ENCODE data around the gene HRH4. TPM values are rescaled to one million over a fixed set of nuclear protein-coding genes. Genes with fewer than 3 reads are reported as not detected.

The HRH4 gene
- total RNA-seq, 1 experiment from 2014 or later, result 0.16 TPM

GRCh38 chr18:24456549-24456948 is 3.9 kb upstream of the HRH4 start:
- H3K36me3 ChIP-seq, result peaks cover 2% of the 10 kb centered on the region; the same call in 1 of the 2 replicates
- no peak overlapping the region for H3K4me3 ChIP-seq
- no peaks in the 10 kb centered on the region for H3K27me3 ChIP-seq
- no peak for DNase-seq
- H3K9me3 ChIP-seq, result no peaks in the 10 kb centered on the region

GRCh38 chr18:24459772-24460171 is 665 bp upstream of the HRH4 start:
- no peaks in the 10 kb centered on the region for H3K36me3 ChIP-seq
- no peaks in the 10 kb centered on the region for H3K9me3 ChIP-seq
- no peak for DNase-seq
- no peak overlapping the region for H3K4me3 ChIP-seq
- H3K27me3 ChIP-seq, result no peaks in the 10 kb centered on the region

GRCh38 chr18:24461996-24462395 is 1.6 kb downstream of the HRH4 start:
- no peaks in the 10 kb centered on the region for H3K9me3 ChIP-seq
- DNase-seq, result no peak
- no peaks in the 10 kb centered on the region for H3K27me3 ChIP-seq
- H3K4me3 ChIP-seq, result no peak overlapping the region
- no peaks in the 10 kb centered on the region for H3K36me3 ChIP-seq

- no peaks in the 10 kb centered on the region for H3K27me3 ChIP-seq
- no peaks in the 10 kb centered on the region for H3K9me3 ChIP-seq
- DNase-seq, result no peak
- no peak overlapping the region for H3K4me3 ChIP-seq
- H3K36me3 ChIP-seq, result no peaks in the 10 kb centered on the region
Observed at GRCh38 chr18:24462838-24463775, 2.7 kb downstream of the HRH4 start.

GRCh38 chr18:24465486-24465885 is 5.0 kb downstream of the HRH4 start:
- Histone ChIP-seq H3K9me3 (no peaks in the 10 kb centered on the region), H3K27me3 (no peaks in the 10 kb centered on the region)

GRCh38 chr18:24466771-24467170 is 6.3 kb downstream of the HRH4 start:
- no peaks in the 10 kb centered on the region for H3K9me3 ChIP-seq
- DNase-seq, result no peak
- no peaks in the 10 kb centered on the region for H3K27me3 ChIP-seq
- no peaks in the 10 kb centered on the region for H3K36me3 ChIP-seq
- H3K4me3 ChIP-seq, result no peak overlapping the region

More at GRCh38 chr18:24465486-24465885, 5.0 kb downstream of the HRH4 start:
- Histone ChIP-seq H3K4me3 (no peak overlapping the region), H3K36me3 (no peaks in the 10 kb centered on the region)
- DNase-seq, result no peak

GRCh38 chr18:24470022-24470618 is 9.7 kb downstream of the HRH4 start:
- H3K4me3 ChIP-seq, result no peak overlapping the region
- H3K9me3 ChIP-seq, result no peaks in the 10 kb centered on the region
- DNase-seq, result no peak
- no peaks in the 10 kb centered on the region for H3K27me3 ChIP-seq
- H3K36me3 ChIP-seq, result no peaks in the 10 kb centered on the region

GRCh38 chr18:24470805-24471204 is 10.4 kb downstream of the HRH4 start:
- H3K4me3 ChIP-seq, result no peak overlapping the region
- H3K27me3 ChIP-seq, result no peaks in the 10 kb centered on the region
- H3K9me3 ChIP-seq, result no peaks in the 10 kb centered on the region
- no peaks in the 10 kb centered on the region for H3K36me3 ChIP-seq
- DNase-seq, result no peak

GRCh38 chr18:24472591-24472990 is 12.2 kb downstream of the HRH4 start:
- Histone ChIP-seq H3K4me3 (no peak overlapping the region), H3K27me3 (no peaks in the 10 kb centered on the region), H3K9me3 (no peaks in the 10 kb centered on the region), H3K36me3 (no peaks in the 10 kb centered on the region)
- DNase-seq, result no peak

GRCh38 chr18:24474406-24474805 is 14.0 kb downstream of the HRH4 start:
- Histone ChIP-seq H3K36me3 (no peaks in the 10 kb centered on the region), H3K4me3 (no peak overlapping the region), H3K9me3 (no peaks in the 10 kb centered on the region), H3K27me3 (no peaks in the 10 kb centered on the region)
- no peak for DNase-seq

- Histone ChIP-seq H3K27me3 (no peaks in the 10 kb centered on the region), H3K4me3 (no peak overlapping the region), H3K9me3 (no peaks in the 10 kb centered on the region), H3K36me3 (no peaks in the 10 kb centered on the region)
- DNase-seq, result no peak
Observed at GRCh38 chr18:24475926-24476589, 15.6 kb downstream of the HRH4 start.

GRCh38 chr18:24479371-24479770 is 18.9 kb downstream of the HRH4 start:
- Histone ChIP-seq H3K4me3 (no peak overlapping the region), H3K27me3 (no peaks in the 10 kb centered on the region), H3K36me3 (no peaks in the 10 kb centered on the region), H3K9me3 (no peaks in the 10 kb centered on the region)
- no peak for DNase-seq

GRCh38 chr18:24482821-24483220 is 22.4 kb downstream of the HRH4 start:
- Histone ChIP-seq H3K27me3 (no peaks in the 10 kb centered on the region), H3K9me3 (no peaks in the 10 kb centered on the region), H3K4me3 (no peak overlapping the region), H3K36me3 (no peaks in the 10 kb centered on the region)
- DNase-seq, result no peak

- no peaks in the 10 kb centered on the region for H3K36me3 ChIP-seq
- DNase-seq, result no peak
- no peaks in the 10 kb centered on the region for H3K9me3 ChIP-seq
- H3K27me3 ChIP-seq, result no peaks in the 10 kb centered on the region
- no peak overlapping the region for H3K4me3 ChIP-seq
Observed at GRCh38 chr18:24485681-24486080, 25.2 kb downstream of the HRH4 start.

- no peaks in the 10 kb centered on the region for H3K36me3 ChIP-seq
Observed at GRCh38 chr18:24486684-24487083, 26.2 kb downstream of the HRH4 start.

GRCh38 chr18:24488824-24489493 is 28.5 kb downstream of the HRH4 start:
- Histone ChIP-seq H3K9me3 (no peaks in the 10 kb centered on the region), H3K4me3 (no peak overlapping the region), H3K27me3 (no peaks in the 10 kb centered on the region), H3K36me3 (no peaks in the 10 kb centered on the region)
- no peak for DNase-seq

More at GRCh38 chr18:24486684-24487083, 26.2 kb downstream of the HRH4 start:
- DNase-seq, result no peak
- no peaks in the 10 kb centered on the region for H3K9me3 ChIP-seq
- no peaks in the 10 kb centered on the region for H3K27me3 ChIP-seq
- no peak overlapping the region for H3K4me3 ChIP-seq

GRCh38 chr18:24490539-24490938 is 30.1 kb downstream of the HRH4 start:
- no peak overlapping the region for H3K4me3 ChIP-seq
- H3K27me3 ChIP-seq, result no peaks in the 10 kb centered on the region
- H3K36me3 ChIP-seq, result no peaks in the 10 kb centered on the region
- no peak for DNase-seq
- no peaks in the 10 kb centered on the region for H3K9me3 ChIP-seq

Measured in MG63 (cell line).